Activated effector memory CD4-positive, alpha-beta T cell treated with anti-CD3 and anti-CD28 coated beads, Interleukin-2, amount 50 U/mL, for 16 hours (primary cell): ENCODE data around the gene RNF167.
A peak's percentile ranks its signal among the peaks of the same experiment; 100 is the strongest.

Source experiments
- DNase-seq: peaks from one replicate; pipeline ENCODE4 v3.0.0-alpha.2; 2020

Gene RNF167

GRCh38 chr17:4958102-4958501 is 18.0 kb downstream of the RNF167 start:
- no peak for DNase-seq

GRCh38 chr17:4959261-4959965 is 19.3 kb downstream of the RNF167 start:
- no peak for DNase-seq

- DNase-seq, result no peak
Measured at GRCh38 chr17:4960279-4960922, 20.3 kb downstream of the RNF167 start.

GRCh38 chr17:4965311-4965986 is 25.4 kb downstream of the RNF167 start:
- no peak for DNase-seq

- peak; percentile 97 for DNase-seq
Measured at GRCh38 chr17:4966844-4967538, 26.9 kb downstream of the RNF167 start.

- DNase-seq, result peak; percentile 97
Measured at GRCh38 chr17:4967539-4968485, 27.7 kb downstream of the RNF167 start, which contains the start of gene SPAG7. SPAG7 (minus strand) TSS chr17:4967817; CDS start chr17:4967804, 13 bp downstream.

GRCh38 chr17:4968486-4969046 is 28.5 kb downstream of the RNF167 start:
- peak; percentile 72 for DNase-seq

GRCh38 chr17:4969047-4969550 is 29.0 kb downstream of the RNF167 start:
- DNase-seq, result peak; percentile 75

GRCh38 chr17:4969551-4970173 is 29.6 kb downstream of the RNF167 start:
- DNase-seq, result peak; percentile 73

GRCh38 chr17:4970273-4970672 is 30.2 kb downstream of the RNF167 start:
- peak; percentile 62 for DNase-seq

GRCh38 chr17:4971826-4972225 is 31.8 kb downstream of the RNF167 start:
- no peak for DNase-seq

- DNase-seq, result no peak
Measured at GRCh38 chr17:4972322-4972721, 32.3 kb downstream of the RNF167 start.

- DNase-seq, result no peak
Measured at GRCh38 chr17:4972752-4973151, 32.7 kb downstream of the RNF167 start.

- DNase-seq, result no peak
Measured at GRCh38 chr17:4973256-4974114, 33.4 kb downstream of the RNF167 start.

- no peak for DNase-seq
Measured at GRCh38 chr17:4974115-4974670, 34.1 kb downstream of the RNF167 start.

GRCh38 chr17:4978726-4979125 is 38.7 kb downstream of the RNF167 start:
- no peak for DNase-seq

GRCh38 chr17:4980644-4981216 is 40.7 kb downstream of the RNF167 start:
- DNase-seq, result no peak

- no peak for DNase-seq
Measured at GRCh38 chr17:4982305-4982704, 42.2 kb downstream of the RNF167 start.

- no peak for DNase-seq
Measured at GRCh38 chr17:4986403-4986802, 46.3 kb downstream of the RNF167 start.
